HepG2 (cell line): ENCODE measurements around the gene OR4S2. TPM values are rescaled to one million over a fixed set of nuclear protein-coding genes. Genes with fewer than 3 reads are reported as not detected.

ENCODE experiments used
- ATAC-seq: fragments of 200-7000 bp; cut with Tn5 transposase; 3 replicates; pipeline ENCODE4 v1.9.1; 2020; ENCODE audit warnings: mild to moderate bottlenecking, moderate library complexity
- BruUV-seq: library from RNA; stranded (reverse); fragments of 400-500 nt; replicated peaks from 2 replicates; lab custom pipeline; 2021; lab: Mats Ljungman, UMichigan
- CTCF ChIA-PET: fragments of 300-600 bp; formaldehyde crosslinking; extraction: SDS; loops from one replicate; lab custom pipeline; 2021; ENCODE audit warnings: low total read pairs, inconsistent platforms, low intra/inter-chr PET ratio; lab: Yijun Ruan, JAX
- POLR2A ChIA-PET: fragments of 350-600 bp; sonication (Branson Sonifier 250); formaldehyde crosslinking; loops from one replicate; lab custom pipeline; 2020; ENCODE audit warnings: antibody characterized with exemption, inconsistent platforms; lab: Yijun Ruan, JAX
- DNase-seq: peaks from one replicate; pipeline ENCODE4 v3.0.0-alpha.2; 2015; ENCODE audit warnings: low spot score
- FAIRE-seq: peaks from 3 replicates; lab custom pipeline; 2011; peaks lifted over from hg19 to GRCh38; lab: Jason Lieb, UNC
- H2AFZ ChIP-seq: one replicate; pipeline ENCODE4 v1.6.1; 2011; ENCODE audit warnings: low read length, inconsistent platforms
- H3K27ac ChIP-seq: fragments of 300-600 bp; 3 replicates; pipeline ENCODE4 v1.8.0; 2011; ENCODE audit warnings: mixed run types, mild to moderate bottlenecking, mixed read lengths, low read length, inconsistent platforms; ENCODE audit not compliant: insufficient read depth; ENCODE audit errors: extremely low read length
- H3K27me3 ChIP-seq, 2 experiments: fragments of 200-600 bp in 1 of 2; 2 replicates in 1 of 2; 3 replicates in 1 of 2; pipeline versions ENCODE4 v1.6.0 to v1.8.0; 2011; ENCODE audit warnings: low read length in 2 of 2, mild to moderate bottlenecking in 2 of 2, moderate library complexity in 2 of 2, inconsistent platforms in 1 of 2; ENCODE audit not compliant: insufficient read depth in 2 of 2, control insufficient read depth in 1 of 2
- H3K36me3 ChIP-seq, 2 experiments: fragments of 200-600 bp in 1 of 2; replicated peaks in 1 of 2; 2 replicates in 1 of 2; 3 replicates in 1 of 2; pipeline versions ENCODE4 v1.5.1 to v1.8.0; 2011; ENCODE audit warnings: low read length in 2 of 2, inconsistent platforms in 1 of 2; ENCODE audit not compliant: insufficient read depth in 2 of 2, control insufficient read depth in 1 of 2
- H3K4me1 ChIP-seq: 2 replicates; pipeline ENCODE4 v1.5.1; 2012; ENCODE audit warnings: low read length, inconsistent platforms; ENCODE audit not compliant: insufficient read depth
- H3K4me2 ChIP-seq: 2 replicates; pipeline ENCODE4 v1.6.0; 2011; ENCODE audit warnings: low read depth, low read length, inconsistent platforms
- H3K4me3 ChIP-seq, 3 experiments: fragments of 200-600 bp in 1 of 3; sonication (generic), shearing (Covaris generic) in 1 of 3; replicated peaks in 1 of 3; 2 replicates each; pipeline ENCODE4 v1.5.1; 2011 to 2016; ENCODE audit warnings: low read length in 3 of 3, inconsistent platforms in 2 of 3, low read depth in 2 of 3, mild to moderate bottlenecking in 2 of 3, control low read depth in 1 of 3, mixed read lengths in 1 of 3; ENCODE audit not compliant: insufficient read depth in 1 of 3
- H3K79me2 ChIP-seq: one replicate; pipeline ENCODE4 v1.6.1; 2011; ENCODE audit warnings: low read length, inconsistent platforms; ENCODE audit not compliant: insufficient read depth
- H3K9ac ChIP-seq: 2 replicates; pipeline ENCODE4 v1.6.0; 2011; ENCODE audit warnings: mild to moderate bottlenecking, low read depth, low read length, inconsistent platforms; ENCODE audit not compliant: insufficient read depth
- H3K9me3 ChIP-seq: 2 replicates; pipeline ENCODE4 v1.5.1; 2012; ENCODE audit warnings: mild to moderate bottlenecking, low read length
- H4K20me1 ChIP-seq: 2 replicates; pipeline ENCODE4 v1.6.0; 2011; ENCODE audit warnings: inconsistent platforms, mild to moderate bottlenecking, low read length, moderate library complexity; ENCODE audit not compliant: insufficient read depth
- GFI1 ChIP-seq: sonication (generic); formaldehyde crosslinking; IDR thresholded peaks from 2 replicates; pipeline ENCODE4 v1.5.0; 2020; ENCODE audit warnings: missing genetic modification reagents, mild to moderate bottlenecking, borderline replicate concordance
- KDM1A ChIP-seq: IDR thresholded peaks from 2 replicates; pipeline ENCODE4 v1.6.1; 2016; ENCODE audit warnings: missing compliant biosample characterization
- KMT2A ChIP-seq: sonication (generic); formaldehyde crosslinking; IDR thresholded peaks from 2 replicates; pipeline ENCODE4 v1.4.0; 2020; ENCODE audit warnings: missing genetic modification reagents
- RFXAP ChIP-seq: sonication (generic); formaldehyde crosslinking; IDR thresholded peaks from 2 replicates; pipeline ENCODE4 v1.4.0; 2020; ENCODE audit warnings: missing genetic modification reagents, borderline replicate concordance
- SOX6 ChIP-seq, 2 experiments: fragments of 450-650 bp in 1 of 2; sonication (generic) in 1 of 2; formaldehyde crosslinking in 1 of 2; IDR thresholded peaks; 2 replicates each; pipeline versions ENCODE4 v1.4.0 to v1.6.1; 2017 to 2020; ENCODE audit warnings: antibody characterized with exemption in 1 of 2, mild to moderate bottlenecking in 1 of 2, missing genetic modification reagents in 1 of 2
- TFAP4 ChIP-seq: sonication (generic); IDR thresholded peaks from 2 replicates; pipeline ENCODE4 v1.6.1; 2016; ENCODE audit warnings: low read depth, borderline replicate concordance
- ZNF232 ChIP-seq: sonication (generic); formaldehyde crosslinking; IDR thresholded peaks from 2 replicates; pipeline ENCODE4 v1.4.0; 2020; ENCODE audit warnings: missing genetic modification reagents, borderline replicate concordance
- ZNF629 ChIP-seq: sonication (generic); formaldehyde crosslinking; conservative IDR thresholded peaks from 2 replicates; pipeline ENCODE4 v1.5.0; 2020; ENCODE audit warnings: missing genetic modification reagents
- ZNF777 ChIP-seq: sonication (generic); formaldehyde crosslinking; IDR thresholded peaks from 2 replicates; pipeline ENCODE4 v1.4.0; 2020; ENCODE audit warnings: missing genetic modification reagents
- ZNF816 ChIP-seq: sonication (generic); formaldehyde crosslinking; IDR thresholded peaks from 2 replicates; pipeline ENCODE4 v1.8.0; 2022; ENCODE audit warnings: missing genetic modification reagents, mild to moderate bottlenecking, borderline replicate concordance
- WGBS: methylation state at CpG from one replicate; pipeline ENCODE4 v1.1.6; 2017; ENCODE audit warnings: low lambda C conversion rate; 5-methylcytosine and 5-hydroxymethylcytosine counted together
- in situ Hi-C: cut with HindIII; loops from 2 replicates; pipeline ENCODE4 v1.10.0; 2017; ENCODE audit warnings: low pct_unique_long_range_greater_than_20kb; ENCODE audit not compliant: extremely low pct_ligation_motif_present
- intact Hi-C: fragments of 100-400 bp; cut with micrococcal nuclease; formaldehyde crosslinking; loops from one replicate; pipeline ENCODE4 v1.10.0; 2022; ENCODE audit not compliant: unreplicated experiment
- polyA plus RNA-seq, 8 experiments: library from polyadenylated mRNA; depleted of rRNA in 3 of 8; stranded (reverse) in 7 of 8; unstranded in 1 of 8; fragments of >200 nt; fragmentation: Illumina TruSeq in 4 of 8; extraction: Trizol in 4 of 8; gene quantifications; 2 replicates each; pipeline versions ENCODE4 v1.2.1 to v1.2.3, GENCODE V29; 2011 to 2016; ENCODE audit warnings: low read depth in 4 of 8, missing spikeins in 1 of 8, mixed read lengths in 1 of 8; ENCODE audit not compliant: insufficient read depth in 1 of 8
- total RNA-seq, 5 experiments: library from RNA; depleted of rRNA; stranded (reverse); fragments of >200 nt; fragmentation: Illumina TruSeq; extraction: Trizol; gene quantifications; 2 replicates each; pipeline ENCODE4 v1.2.3, GENCODE V29; 2016; ENCODE audit warnings: low read depth in 1 of 5
- TF ChIP-seq, protein P1 (sequence below): sonication (generic); formaldehyde crosslinking; IDR thresholded peaks from 2 replicates; pipeline ENCODE4 v1.8.0; 2022; ENCODE audit warnings: low read depth, missing genetic modification reagents

OR4S2 gene
- total and polyA plus RNA-seq, 2 of the 13 experiments (the other 11 are each of a cell fraction or from before 2014, with no cell fraction given): not detected

- TF ChIP-seq, protein P1, sequence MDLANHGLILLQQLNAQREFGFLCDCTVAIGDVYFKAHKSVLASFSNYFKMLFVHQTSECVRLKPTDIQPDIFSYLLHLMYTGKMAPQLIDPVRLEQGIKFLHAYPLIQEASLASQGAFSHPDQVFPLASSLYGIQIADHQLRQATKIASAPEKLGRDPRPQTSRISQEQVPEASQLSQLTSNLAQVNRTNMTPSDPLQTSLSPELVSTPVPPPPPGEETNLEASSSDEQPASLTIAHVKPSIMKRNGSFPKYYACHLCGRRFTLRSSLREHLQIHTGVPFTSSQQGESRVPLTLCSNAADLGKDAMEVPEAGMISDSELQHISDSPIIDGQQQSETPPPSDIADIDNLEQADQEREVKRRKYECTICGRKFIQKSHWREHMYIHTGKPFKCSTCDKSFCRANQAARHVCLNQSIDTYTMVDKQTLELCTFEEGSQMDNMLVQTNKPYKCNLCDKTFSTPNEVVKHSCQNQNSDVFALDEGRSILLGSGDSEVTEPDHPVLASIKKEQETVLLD: no peak
Observed at GRCh38 chr11:55655096-55655495, 7.0 kb downstream of the OR4S2 start (continued).

GRCh38 chr11:55658031-55658573 is 10.0 kb downstream of the OR4S2 start:
- BruUV-seq: no TSS peak
- Histone ChIP-seq H3K79me2 (no peaks in the 10 kb centered on the region), H3K27ac (no peak overlapping the region), H3K36me3 (no peaks in the 10 kb centered on the region), H4K20me1 (no peaks in the 10 kb centered on the region), H3K9me3 (peaks cover 21% of the 10 kb centered on the region), H3K4me1 (no peaks in the 10 kb centered on the region), H3K4me3 (no peak overlapping the region), H3K4me2 (no peak overlapping the region), H2AFZ (no peak overlapping the region), H3K27me3 (no peaks in the 10 kb centered on the region), H3K9ac (no peak overlapping the region)
- CTCF ChIA-PET: no interaction called here
- intact Hi-C loops (no loop called here), in situ Hi-C loops (no loop called here)
- ATAC-seq: no peak
- TF ChIP-seq GFI1 (no peak), TFAP4 (no peak), RFXAP (no peak), ZNF629 (CRISPR knock-in tag) (no peak), ZNF777 (CRISPR knock-in tag) (no peak), ZNF816 (CRISPR knock-in tag) (no peak), SOX6 (IDR thresholded peaks at IDR 0.05) (no peak), SOX6 (CRISPR knock-in tag; IDR thresholded peaks at IDR 0.05) (no peak), ZNF232 (no peak), KMT2A (no peak), KDM1A (no peak)
- 0% methylated on average over 2 of the region's 2 CpGs for WGBS
- FAIRE-seq: no peak
- POLR2A ChIA-PET: no interaction called here
- DNase-seq: no peak
